DOHH2 (cell line): ENCODE data around the gene KCTD6.

ENCODE experiments used
- H3F3A ChIP-seq: fragments of 200-600 bp; sonication (generic), shearing (Covaris generic); 2 replicates; pipeline ENCODE4 v1.6.0; 2016; ENCODE audit warnings: antibody characterized with exemption, mild to moderate bottlenecking; ENCODE audit not compliant: control insufficient read depth, insufficient read depth
- H3K27ac ChIP-seq: fragments of 200-600 bp; sonication (generic); 2 replicates; pipeline ENCODE4 v1.5.1; 2014; ENCODE audit warnings: low read depth, mild to moderate bottlenecking, low read length, moderate library complexity
- H3K27me3 ChIP-seq: fragments of 200-600 bp; sonication (generic); 2 replicates; pipeline ENCODE4 v1.6.1; 2014; ENCODE audit warnings: mild to moderate bottlenecking, low read length, mixed read lengths; ENCODE audit not compliant: control insufficient read depth
- H3K36me3 ChIP-seq: fragments of 200-600 bp; sonication (generic); 2 replicates; pipeline ENCODE4 v1.6.1; 2014; ENCODE audit warnings: mild to moderate bottlenecking, low read length, moderate library complexity, mixed read lengths; ENCODE audit not compliant: control insufficient read depth
- H3K4me1 ChIP-seq: fragments of 200-600 bp; sonication (generic); 2 replicates; pipeline ENCODE4 v1.6.1; 2014; ENCODE audit warnings: mild to moderate bottlenecking, low read length, mixed read lengths; ENCODE audit not compliant: control insufficient read depth
- H3K4me2 ChIP-seq: fragments of 200-600 bp; sonication (generic); 2 replicates; pipeline ENCODE4 v1.6.0; 2014; ENCODE audit warnings: mild to moderate bottlenecking, low read length, moderate library complexity
- H3K4me3 ChIP-seq: fragments of 200-600 bp; sonication (generic); 2 replicates; pipeline ENCODE4 v1.5.1; 2014; ENCODE audit warnings: mild to moderate bottlenecking, low read length, mixed read lengths
- H3K79me2 ChIP-seq: fragments of 200-600 bp; sonication (generic); 2 replicates; pipeline ENCODE4 v1.6.1; 2014; ENCODE audit warnings: mild to moderate bottlenecking, low read length, mixed read lengths; ENCODE audit not compliant: control insufficient read depth
- H3K9me2 ChIP-seq: fragments of 200-600 bp; sonication (generic); replicated peaks from 2 replicates; pipeline ENCODE4 v1.6.1; 2014; ENCODE audit warnings: mild to moderate bottlenecking, low read length, mixed read lengths; ENCODE audit not compliant: control insufficient read depth
- H3K9me3 ChIP-seq: fragments of 200-600 bp; sonication (generic); 2 replicates; pipeline ENCODE4 v1.6.1; 2014; ENCODE audit warnings: antibody characterized with exemption, low read length, mixed read lengths; ENCODE audit not compliant: control insufficient read depth, insufficient read depth
- H4K20me1 ChIP-seq: fragments of 200-600 bp; sonication (generic); 2 replicates; pipeline ENCODE4 v1.6.0; 2014; ENCODE audit warnings: low read depth, mild to moderate bottlenecking, antibody characterized with exemption, low read length, moderate library complexity; ENCODE audit not compliant: control insufficient read depth, insufficient read depth
- EZH2phosphoT487 ChIP-seq: fragments of 200-600 bp; sonication (generic); IDR thresholded peaks from 2 replicates; pipeline ENCODE4 v1.6.1; 2017; ENCODE audit warnings: borderline replicate concordance, mild to moderate bottlenecking, antibody characterized with exemption, low read length, moderate library complexity, mixed read lengths
- TF ChIP-seq, protein P1 (sequence below): fragments of 200-600 bp; sonication (generic); IDR thresholded peaks from one replicate; pipeline ENCODE4 v1.5.1; 2014; ENCODE audit warnings: antibody characterized with exemption, mild to moderate bottlenecking, low read depth, low read length; ENCODE audit not compliant: poor library complexity, severe bottlenecking

Gene KCTD6

DNA sequence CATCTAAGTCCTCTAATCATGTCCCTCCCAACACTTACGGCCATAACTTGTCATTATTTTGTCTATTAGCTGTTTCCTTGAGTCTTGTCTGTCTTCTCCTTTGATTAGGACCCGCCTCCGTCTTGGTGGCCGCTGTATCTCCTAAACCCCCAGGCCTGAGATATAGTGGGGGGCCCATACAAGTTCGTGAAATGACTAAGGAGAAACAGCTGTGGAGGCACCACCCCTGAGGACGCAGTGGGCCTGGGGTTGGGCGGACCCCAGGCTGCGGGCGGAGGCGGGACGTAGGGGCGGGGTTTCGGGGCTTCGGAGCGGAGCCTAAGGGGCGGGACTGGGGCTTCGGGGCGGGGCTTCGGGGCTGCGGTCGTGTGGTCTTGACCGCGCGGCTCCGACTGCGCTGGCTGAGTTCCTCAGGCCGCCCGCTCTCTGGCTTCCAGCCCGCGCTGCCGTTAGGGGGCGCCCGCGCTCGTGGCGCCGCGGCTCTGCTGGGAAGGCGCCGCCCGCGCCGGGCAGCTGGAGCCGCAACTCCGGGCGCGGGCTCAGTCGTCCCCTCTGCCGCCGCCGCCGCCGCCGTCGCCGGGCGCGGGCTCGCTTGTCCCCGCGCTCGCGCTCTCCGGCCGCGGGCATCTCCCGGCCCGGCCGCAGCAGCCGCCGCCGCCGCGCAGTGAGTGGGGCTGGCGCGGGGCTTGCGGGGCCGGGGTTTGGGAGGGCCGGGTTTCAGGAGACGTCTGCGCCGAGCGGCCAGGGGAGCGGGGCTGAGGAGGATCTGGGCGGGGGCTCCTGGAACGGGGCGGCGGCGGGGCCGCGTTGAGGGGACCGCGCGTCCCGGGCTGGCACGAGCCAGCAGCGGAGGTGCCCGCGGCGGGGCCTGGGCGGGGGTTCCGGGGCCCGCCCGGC is at the start of gene KCTD6:
KCTD6 (plus strand) TSS at position 591 of the 897 bp plus-strand sequence. CDS start 6,660 bp downstream, outside the sequence.
- Histone ChIP-seq H3K36me3 (no peaks in the 10 kb centered on the region; the same call in 1 of the 2 replicates), H3K79me2 (peaks cover 48% of the 10 kb centered on the region), H3K4me3 (peak within 1 kb of the TSS; percentile 78), H3K4me1 (peaks cover 46% of the 10 kb centered on the region), H3K9me3 (no peaks in the 10 kb centered on the region), H3F3A (peaks cover 5% of the 10 kb centered on the region; the same call in 1 of the 2 replicates), H4K20me1 (peaks cover 5% of the 10 kb centered on the region), H3K9me2 (no peaks in the 10 kb centered on the region), H3K4me2 (peak within 1 kb of the TSS; percentile 78), H3K27ac (no peak within 1 kb of the TSS), H3K27me3 (peaks cover 30% of the 10 kb centered on the region)
- TF ChIP-seq EZH2phosphoT487 = no peak
- TF ChIP-seq, protein P1, sequence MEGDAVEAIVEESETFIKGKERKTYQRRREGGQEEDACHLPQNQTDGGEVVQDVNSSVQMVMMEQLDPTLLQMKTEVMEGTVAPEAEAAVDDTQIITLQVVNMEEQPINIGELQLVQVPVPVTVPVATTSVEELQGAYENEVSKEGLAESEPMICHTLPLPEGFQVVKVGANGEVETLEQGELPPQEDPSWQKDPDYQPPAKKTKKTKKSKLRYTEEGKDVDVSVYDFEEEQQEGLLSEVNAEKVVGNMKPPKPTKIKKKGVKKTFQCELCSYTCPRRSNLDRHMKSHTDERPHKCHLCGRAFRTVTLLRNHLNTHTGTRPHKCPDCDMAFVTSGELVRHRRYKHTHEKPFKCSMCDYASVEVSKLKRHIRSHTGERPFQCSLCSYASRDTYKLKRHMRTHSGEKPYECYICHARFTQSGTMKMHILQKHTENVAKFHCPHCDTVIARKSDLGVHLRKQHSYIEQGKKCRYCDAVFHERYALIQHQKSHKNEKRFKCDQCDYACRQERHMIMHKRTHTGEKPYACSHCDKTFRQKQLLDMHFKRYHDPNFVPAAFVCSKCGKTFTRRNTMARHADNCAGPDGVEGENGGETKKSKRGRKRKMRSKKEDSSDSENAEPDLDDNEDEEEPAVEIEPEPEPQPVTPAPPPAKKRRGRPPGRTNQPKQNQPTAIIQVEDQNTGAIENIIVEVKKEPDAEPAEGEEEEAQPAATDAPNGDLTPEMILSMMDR = peak; percentile 58

DNA sequence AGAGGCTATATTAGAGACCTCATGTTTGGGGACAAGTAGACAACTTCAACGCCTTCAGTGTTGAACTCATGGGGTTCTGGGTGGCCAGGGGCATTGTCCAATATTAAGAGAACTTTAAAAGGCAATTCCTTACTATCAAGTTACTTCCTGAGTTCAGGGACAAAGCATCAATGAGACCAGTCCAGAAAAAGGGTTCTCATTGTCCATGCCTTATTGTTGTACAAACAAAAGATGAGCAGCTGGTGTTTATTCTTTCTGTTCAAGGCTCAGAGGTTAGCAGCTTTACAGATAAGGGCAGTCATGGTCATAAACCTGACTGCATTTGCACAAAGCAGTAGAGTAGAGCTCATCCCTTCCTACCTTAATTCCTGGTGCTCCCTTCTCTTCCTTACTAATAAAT is 39.7 kb upstream of the KCTD6 start:
- Histone ChIP-seq H3K9me3 (peaks cover 14% of the 10 kb centered on the region), H3K4me2 (no peak overlapping the region), H3K4me3 (no peak overlapping the region), H3K4me1 (no peaks in the 10 kb centered on the region), H3K36me3 (no peaks in the 10 kb centered on the region), H3F3A (no peaks in the 10 kb centered on the region), H3K27me3 (no peaks in the 10 kb centered on the region), H3K79me2 (no peaks in the 10 kb centered on the region), H3K9me2 (no peaks in the 10 kb centered on the region), H3K27ac (no peak overlapping the region), H4K20me1 (no peaks in the 10 kb centered on the region)
- TF ChIP-seq, protein P1 = no peak
- TF ChIP-seq EZH2phosphoT487 = no peak

DNA sequence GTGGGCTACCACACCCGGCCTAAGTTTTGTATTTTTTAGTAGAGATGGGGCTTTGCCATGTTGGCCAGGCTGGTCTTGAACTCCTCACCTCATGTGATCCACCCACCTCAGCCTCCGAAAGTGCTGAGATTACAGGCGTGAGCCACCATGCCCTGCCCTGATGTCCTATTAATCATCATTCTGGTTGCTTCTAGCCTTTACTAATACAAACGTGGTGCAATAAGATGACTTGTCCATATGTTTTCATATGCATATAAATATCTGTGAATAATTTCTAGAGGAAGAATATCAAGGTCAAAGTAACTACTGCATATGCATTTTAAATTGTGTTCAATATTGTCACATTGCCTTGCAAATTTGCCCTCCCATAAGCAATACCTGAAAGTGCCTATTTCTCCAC is 32.7 kb upstream of the KCTD6 start:
- Histone ChIP-seq H3K27me3 (no peaks in the 10 kb centered on the region), H4K20me1 (no peaks in the 10 kb centered on the region), H3K9me2 (no peaks in the 10 kb centered on the region), H3K79me2 (no peaks in the 10 kb centered on the region), H3K9me3 (peaks cover 9% of the 10 kb centered on the region), H3F3A (no peaks in the 10 kb centered on the region), H3K27ac (no peak overlapping the region), H3K4me1 (peaks cover 10% of the 10 kb centered on the region), H3K36me3 (no peaks in the 10 kb centered on the region), H3K4me2 (no peak overlapping the region), H3K4me3 (no peak overlapping the region)
- TF ChIP-seq, protein P1 = no peak
- TF ChIP-seq EZH2phosphoT487 = no peak
